ENCODE measurements around the gene SCG5. TPM values are rescaled to one million over a fixed set of nuclear protein-coding genes. Genes with fewer than 3 reads are reported as not detected.

Gene SCG5
- total RNA-seq, 4 donors from 2014 or later: 2.5 to 17.2 (median 3.2) TPM; not detected in 1

DNA sequence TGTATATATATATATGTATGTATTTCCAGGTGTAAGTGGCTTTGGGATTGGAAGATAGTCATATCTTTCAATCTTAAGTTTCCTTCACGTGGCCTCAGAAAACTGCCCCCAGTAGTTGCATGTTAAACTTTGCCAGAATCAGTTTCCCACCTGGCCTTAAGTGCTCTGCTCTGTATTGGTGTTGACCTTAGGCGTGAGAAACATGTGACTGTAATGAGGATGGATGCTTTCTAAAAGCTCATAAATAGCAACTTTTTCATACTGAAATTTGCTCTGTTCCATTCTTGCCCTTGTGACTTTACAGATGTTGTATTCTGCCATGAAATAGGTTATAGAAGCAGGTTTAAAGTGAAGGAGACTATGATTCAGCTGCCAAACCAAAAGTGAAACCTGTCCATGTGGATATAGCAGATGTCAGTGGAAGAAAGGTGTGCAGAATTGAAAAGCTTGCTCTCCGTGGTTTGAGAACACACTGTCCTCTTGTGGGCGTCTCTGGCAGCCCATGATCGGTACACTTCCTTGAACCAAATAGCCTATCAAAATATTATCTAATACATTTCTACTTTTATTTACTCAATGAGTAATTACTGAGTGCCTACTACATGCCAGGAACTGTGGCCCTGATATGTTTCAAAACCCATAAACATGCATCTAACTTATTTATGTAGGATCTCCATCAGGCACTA lies 15.8 kb downstream of the SCG5 start:
- no peaks in the 10 kb centered on the region for H3K9me3 ChIP-seq
- H3K27ac ChIP-seq: no peak overlapping the region
- TF ChIP-seq, protein P1, sequence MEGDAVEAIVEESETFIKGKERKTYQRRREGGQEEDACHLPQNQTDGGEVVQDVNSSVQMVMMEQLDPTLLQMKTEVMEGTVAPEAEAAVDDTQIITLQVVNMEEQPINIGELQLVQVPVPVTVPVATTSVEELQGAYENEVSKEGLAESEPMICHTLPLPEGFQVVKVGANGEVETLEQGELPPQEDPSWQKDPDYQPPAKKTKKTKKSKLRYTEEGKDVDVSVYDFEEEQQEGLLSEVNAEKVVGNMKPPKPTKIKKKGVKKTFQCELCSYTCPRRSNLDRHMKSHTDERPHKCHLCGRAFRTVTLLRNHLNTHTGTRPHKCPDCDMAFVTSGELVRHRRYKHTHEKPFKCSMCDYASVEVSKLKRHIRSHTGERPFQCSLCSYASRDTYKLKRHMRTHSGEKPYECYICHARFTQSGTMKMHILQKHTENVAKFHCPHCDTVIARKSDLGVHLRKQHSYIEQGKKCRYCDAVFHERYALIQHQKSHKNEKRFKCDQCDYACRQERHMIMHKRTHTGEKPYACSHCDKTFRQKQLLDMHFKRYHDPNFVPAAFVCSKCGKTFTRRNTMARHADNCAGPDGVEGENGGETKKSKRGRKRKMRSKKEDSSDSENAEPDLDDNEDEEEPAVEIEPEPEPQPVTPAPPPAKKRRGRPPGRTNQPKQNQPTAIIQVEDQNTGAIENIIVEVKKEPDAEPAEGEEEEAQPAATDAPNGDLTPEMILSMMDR (IDR thresholded peaks at IDR 0.05): peak in 3 of 6 experiments; percentile 43 to 45 (median 44)
- no peak for TF ChIP-seq POLR2A (IDR thresholded peaks at IDR 0.05)
- no peaks in the 10 kb centered on the region for H3K4me1 ChIP-seq
- H3K36me3 ChIP-seq: no peaks in the 10 kb centered on the region
- no peak overlapping the region for H3K4me3 ChIP-seq
- no peaks in the 10 kb centered on the region for H3K27me3 ChIP-seq
- DNase-seq: no peak

DNA sequence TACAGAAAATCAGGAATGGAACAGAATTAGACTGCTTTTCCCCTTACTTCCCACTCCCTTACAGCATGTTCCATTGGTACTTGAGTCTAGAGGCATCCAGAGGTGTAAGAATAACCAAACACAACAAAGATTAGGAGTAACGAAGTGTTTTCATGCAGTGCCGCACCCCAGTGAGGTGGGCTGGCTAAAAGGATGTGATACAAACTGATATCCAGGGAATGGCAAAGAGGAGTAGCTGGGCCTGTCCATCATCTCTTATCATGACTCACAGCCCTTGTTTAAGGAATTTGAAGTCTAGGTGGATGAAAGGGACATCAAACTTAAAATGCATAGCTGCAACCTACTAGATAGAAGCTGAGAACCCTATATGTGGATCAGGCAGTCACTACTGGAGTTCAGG lies 16.4 kb downstream of the SCG5 start:
- TF ChIP-seq, protein P1 (IDR thresholded peaks at IDR 0.05): no peak
- no peak for TF ChIP-seq POLR2A (IDR thresholded peaks at IDR 0.05)
- H3K4me3 ChIP-seq: no peak overlapping the region
- no peak for DNase-seq
- H3K36me3 ChIP-seq: no peaks in the 10 kb centered on the region
- H3K27me3 ChIP-seq: no peaks in the 10 kb centered on the region
- H3K27ac ChIP-seq: no peak overlapping the region
- H3K4me1 ChIP-seq: no peaks in the 10 kb centered on the region
- H3K9me3 ChIP-seq: no peaks in the 10 kb centered on the region

DNA sequence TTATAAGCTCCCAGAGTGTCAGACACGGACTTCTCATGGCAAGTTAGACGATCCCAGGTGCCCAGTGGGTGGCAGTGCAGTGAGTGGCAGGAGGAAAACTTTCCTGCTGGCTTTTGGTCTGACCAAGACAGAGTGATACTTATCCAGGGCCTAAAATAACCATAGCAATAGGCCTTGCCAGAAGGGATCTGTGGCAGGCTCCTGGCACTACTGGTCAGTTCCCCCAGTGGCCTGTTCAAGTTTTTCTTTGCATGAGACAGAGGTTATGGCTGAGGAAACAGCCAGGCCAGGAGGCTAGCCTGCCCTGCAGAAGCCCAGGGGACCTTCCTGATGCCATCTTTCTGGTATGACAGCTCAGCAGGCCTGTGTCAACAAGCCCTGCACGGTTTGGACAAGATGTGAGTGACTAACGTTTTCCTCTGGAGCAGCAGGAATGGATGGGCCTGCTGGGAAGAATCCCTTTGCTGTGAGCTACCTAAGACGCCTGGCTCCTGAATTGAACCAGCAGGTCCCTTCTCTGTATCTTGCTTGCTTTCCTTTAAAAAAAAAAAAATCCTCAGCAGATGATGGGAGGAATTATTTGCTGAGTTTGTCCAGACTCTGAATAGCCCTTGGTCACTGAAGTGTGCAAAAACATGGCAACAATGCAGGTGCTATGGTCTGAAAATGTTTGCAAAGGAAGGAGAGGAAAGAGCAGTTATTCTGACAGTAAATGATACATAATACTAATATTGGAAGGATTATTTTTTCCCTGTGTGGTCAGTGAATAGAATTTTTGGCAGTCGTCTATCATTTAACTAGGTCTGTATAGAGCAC lies 18.0 kb downstream of the SCG5 start:
- DNase-seq: no peak
- H3K4me3 ChIP-seq: no peak overlapping the region
- no peaks in the 10 kb centered on the region for H3K27me3 ChIP-seq
- H3K9me3 ChIP-seq: no peaks in the 10 kb centered on the region
- no peaks in the 10 kb centered on the region for H3K36me3 ChIP-seq
- TF ChIP-seq POLR2A (IDR thresholded peaks at IDR 0.05): no peak
- TF ChIP-seq, protein P1 (IDR thresholded peaks at IDR 0.05): no peak
- no peaks in the 10 kb centered on the region for H3K4me1 ChIP-seq
- no peak overlapping the region for H3K27ac ChIP-seq

DNA sequence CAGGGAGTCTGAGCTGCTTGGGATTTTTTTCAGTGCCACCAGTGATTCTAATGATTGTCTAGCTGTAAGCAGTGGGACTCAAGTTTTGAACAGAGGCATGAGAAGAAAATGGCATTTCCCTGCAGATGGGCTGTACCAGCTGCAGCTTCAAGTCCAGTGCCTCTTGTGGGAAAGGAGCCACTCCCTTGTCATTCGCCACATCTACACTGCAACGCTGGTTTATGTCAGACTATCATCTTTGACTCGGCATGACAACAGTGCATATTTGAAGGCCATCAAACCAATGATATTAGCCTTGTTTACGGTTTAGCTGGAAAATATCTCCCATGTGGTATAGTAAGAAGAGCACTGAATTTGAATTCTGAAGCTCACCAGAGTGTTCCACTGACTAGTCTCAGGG lies 22.2 kb downstream of the SCG5 start:
- H3K4me3 ChIP-seq: no peak overlapping the region
- TF ChIP-seq, protein P1 (IDR thresholded peaks at IDR 0.05): no peak
- TF ChIP-seq POLR2A (IDR thresholded peaks at IDR 0.05): no peak
- no peak for DNase-seq
- H3K27me3 ChIP-seq: no peaks in the 10 kb centered on the region
- H3K4me1 ChIP-seq: no peaks in the 10 kb centered on the region
- H3K27ac ChIP-seq: no peak overlapping the region
- no peaks in the 10 kb centered on the region for H3K36me3 ChIP-seq
- H3K9me3 ChIP-seq: no peaks in the 10 kb centered on the region

DNA sequence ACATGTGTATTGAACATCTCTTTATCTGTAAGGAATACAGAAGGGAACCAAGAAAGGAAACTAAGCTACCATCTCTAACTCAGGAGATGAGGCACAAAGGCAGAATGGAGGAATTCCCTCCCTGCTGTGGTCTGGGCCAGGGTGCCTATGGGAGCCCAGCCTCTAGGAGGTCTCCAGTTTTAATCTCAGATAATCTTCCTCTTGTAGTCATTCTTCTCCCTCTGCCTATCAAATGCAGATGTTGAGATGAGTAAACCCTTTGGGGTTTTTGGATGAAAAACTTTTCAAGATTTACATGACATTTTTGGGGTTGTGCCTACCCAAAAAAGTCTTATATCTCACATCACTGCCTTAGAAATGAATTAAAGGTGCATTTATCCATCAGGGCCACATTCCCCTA lies 23.3 kb downstream of the SCG5 start:
- Histone ChIP-seq H3K36me3 (no peaks in the 10 kb centered on the region), H3K27me3 (no peaks in the 10 kb centered on the region), H3K4me3 (no peak overlapping the region), H3K27ac (no peak overlapping the region), H3K9me3 (no peaks in the 10 kb centered on the region), H3K4me1 (no peaks in the 10 kb centered on the region)
- TF ChIP-seq, protein P1 (IDR thresholded peaks at IDR 0.05): no peak
- no peak for TF ChIP-seq POLR2A (IDR thresholded peaks at IDR 0.05)
- no peak for DNase-seq
